Measurements from ENCODE around the gene CPLX1. TPM values are rescaled to one million over a fixed set of nuclear protein-coding genes. Genes with fewer than 3 reads are reported as not detected.

The CPLX1 gene
- total RNA-seq, 1 donor from 2014 or later = 115 TPM

GRCh38 chr4:821181-821591 is 4.7 kb downstream of the CPLX1 start:
- no peak for TF ChIP-seq CTCF (IDR thresholded peaks at IDR 0.05; ENCODE audit: partially characterized antibody, unreplicated experiment)
- H3K27ac Mint-ChIP-seq (ENCODE audit: unreplicated experiment) = no peak overlapping the region
- DNase-seq = no peak
- peaks cover 8% of the 10 kb centered on the region for H3K36me3 Mint-ChIP-seq (ENCODE audit: unreplicated experiment)
- peaks cover 9% of the 10 kb centered on the region for H3K9me3 Mint-ChIP-seq (ENCODE audit: unreplicated experiment)
- no peak overlapping the region for H3K4me3 Mint-ChIP-seq (ENCODE audit: unreplicated experiment)
- H3K4me1 Mint-ChIP-seq (ENCODE audit: low read depth, unreplicated experiment) = peaks cover 4% of the 10 kb centered on the region
- H3K27me3 Mint-ChIP-seq (ENCODE audit: unreplicated experiment) = peaks cover 16% of the 10 kb centered on the region

- Mint-ChIP-seq H3K4me1 (ENCODE audit: low read depth, unreplicated experiment) (peaks cover 4% of the 10 kb centered on the region), H3K4me3 (ENCODE audit: unreplicated experiment) (no peak overlapping the region), H3K27ac (ENCODE audit: unreplicated experiment) (no peak overlapping the region), H3K27me3 (ENCODE audit: unreplicated experiment) (peaks cover 16% of the 10 kb centered on the region), H3K36me3 (ENCODE audit: unreplicated experiment) (peaks cover 8% of the 10 kb centered on the region), H3K9me3 (ENCODE audit: unreplicated experiment) (peaks cover 9% of the 10 kb centered on the region)
- DNase-seq = no peak
- TF ChIP-seq CTCF (IDR thresholded peaks at IDR 0.05; ENCODE audit: partially characterized antibody, unreplicated experiment) = no peak
Observed at GRCh38 chr4:820230-821172, 5.4 kb downstream of the CPLX1 start.

- Mint-ChIP-seq H3K4me1 (ENCODE audit: low read depth, unreplicated experiment) (peaks cover 4% of the 10 kb centered on the region), H3K27ac (ENCODE audit: unreplicated experiment) (no peak overlapping the region), H3K9me3 (ENCODE audit: unreplicated experiment) (peaks cover 9% of the 10 kb centered on the region), H3K27me3 (ENCODE audit: unreplicated experiment) (peaks cover 16% of the 10 kb centered on the region), H3K36me3 (ENCODE audit: unreplicated experiment) (peaks cover 11% of the 10 kb centered on the region), H3K4me3 (ENCODE audit: unreplicated experiment) (no peak overlapping the region)
- TF ChIP-seq CTCF (IDR thresholded peaks at IDR 0.05; ENCODE audit: partially characterized antibody, unreplicated experiment) = no peak
- no peak for DNase-seq
Observed at GRCh38 chr4:819401-820229, 6.3 kb downstream of the CPLX1 start.

- Mint-ChIP-seq H3K4me1 (ENCODE audit: low read depth, unreplicated experiment) (peaks cover 4% of the 10 kb centered on the region), H3K9me3 (ENCODE audit: unreplicated experiment) (peaks cover 9% of the 10 kb centered on the region), H3K36me3 (ENCODE audit: unreplicated experiment) (peaks cover 14% of the 10 kb centered on the region), H3K4me3 (ENCODE audit: unreplicated experiment) (no peak overlapping the region), H3K27ac (ENCODE audit: unreplicated experiment) (no peak overlapping the region), H3K27me3 (ENCODE audit: unreplicated experiment) (peaks cover 20% of the 10 kb centered on the region)
- TF ChIP-seq CTCF (IDR thresholded peaks at IDR 0.05; ENCODE audit: partially characterized antibody, unreplicated experiment) = no peak
- DNase-seq = no peak
Observed at GRCh38 chr4:818106-818921, 7.6 kb downstream of the CPLX1 start.

All from glutamatergic neuron (in vitro differentiated cells).